ENCODE data around the gene EML2. TPM values are rescaled to one million over a fixed set of nuclear protein-coding genes. Genes with fewer than 3 reads are reported as not detected.
A peak's percentile ranks its signal among the peaks of the same experiment; 100 is the strongest.
"Not testable (repeated sequence)": the region's sequence is repeated elsewhere in the genome, so short reads cannot be mapped to it uniquely, and the experiment has no call there.

EML2 gene
- total RNA-seq (ENCODE audit: insufficient read depth, low replicate concordance): 4.6 TPM

GRCh38 chr19:45638930-45639729 is at the start of gene EML2:
Gene EML2, minus strand, starts transcription at chr19:45639397. Its CDS starts 21 bp downstream, at chr19:45639376.
- DNase-seq (ENCODE audit: low spot score): peak; percentile 49

GRCh38 chr19:45687599-45687998 is 48.4 kb upstream of the EML2 start:
- no peak for DNase-seq (ENCODE audit: low spot score)

- not testable (repeated sequence) for DNase-seq (ENCODE audit: low spot score)
Observed at GRCh38 chr19:45685045-45685444, 45.8 kb upstream of the EML2 start.

GRCh38 chr19:45682908-45683307 is 43.7 kb upstream of the EML2 start:
- no peak for DNase-seq (ENCODE audit: low spot score)

GRCh38 chr19:45682117-45682516 is 42.9 kb upstream of the EML2 start:
- no peak for DNase-seq (ENCODE audit: low spot score)

- peak; percentile 79 for DNase-seq (ENCODE audit: low spot score)
Observed at GRCh38 chr19:45681391-45682015, 42.3 kb upstream of the EML2 start.

GRCh38 chr19:45677351-45678230 is 38.4 kb upstream of the EML2 start:
- peak; percentile 66 for DNase-seq (ENCODE audit: low spot score)

GRCh38 chr19:45676851-45677263 is 37.7 kb upstream of the EML2 start:
- no peak for DNase-seq (ENCODE audit: low spot score)

- no peak for DNase-seq (ENCODE audit: low spot score)
Observed at GRCh38 chr19:45674946-45675345, 35.7 kb upstream of the EML2 start.

GRCh38 chr19:45670670-45671453 is 31.7 kb upstream of the EML2 start:
- DNase-seq (ENCODE audit: low spot score): no peak

GRCh38 chr19:45668342-45668871 is 29.2 kb upstream of the EML2 start:
- no peak for DNase-seq (ENCODE audit: low spot score)

GRCh38 chr19:45667620-45668341 is 28.6 kb upstream of the EML2 start, which contains the start of gene GIPR:
Gene GIPR, plus strand, starts transcription at chr19:45668221. Its CDS starts 1,300 bp downstream, at chr19:45669521.
- DNase-seq (ENCODE audit: low spot score): no peak

GRCh38 chr19:45664575-45664974 is 25.4 kb upstream of the EML2 start:
- DNase-seq (ENCODE audit: low spot score): no peak

- DNase-seq (ENCODE audit: low spot score): no peak
Observed at GRCh38 chr19:45663800-45664199, 24.6 kb upstream of the EML2 start.

GRCh38 chr19:45660636-45661035 is 21.4 kb upstream of the EML2 start:
- DNase-seq (ENCODE audit: low spot score): no peak

- DNase-seq (ENCODE audit: low spot score): no peak
Observed at GRCh38 chr19:45659096-45659729, 20.0 kb upstream of the EML2 start.

GRCh38 chr19:45657520-45658167 is 18.4 kb upstream of the EML2 start:
- peak; percentile 77 for DNase-seq (ENCODE audit: low spot score)

GRCh38 chr19:45655073-45655472 is 15.9 kb upstream of the EML2 start:
- DNase-seq (ENCODE audit: low spot score): no peak

- DNase-seq (ENCODE audit: low spot score): no peak
Observed at GRCh38 chr19:45653634-45654033, 14.4 kb upstream of the EML2 start.
